Esophagus muscularis mucosa (tissue), 4 donors: ENCODE results near the gene SLC4A5. TPM values are rescaled to one million over a fixed set of nuclear protein-coding genes. Genes with fewer than 3 reads are reported as not detected.

Experiments
- DNase-seq: peaks from one replicate; pipeline ENCODE4 v3.0.0-alpha.2; 2017; ENCODE audit errors: extremely low spot score
- H3K27ac ChIP-seq, 4 donors: fragments of 200-600 bp; sonication (generic); replicated peaks in 1 of 4; 1 replicate in 3 of 4; 2 replicates in 1 of 4; pipeline ENCODE4 v1.5.1; 2016 to 2019; ENCODE audit warnings: mild to moderate bottlenecking in 1 of 4
- H3K27me3 ChIP-seq, 4 donors: fragments of 200-600 bp; sonication (generic); one replicate each; pipeline versions ENCODE4 v1.5.1 to v1.6.0; 2016 to 2019
- H3K36me3 ChIP-seq, 4 donors: fragments of 200-600 bp; sonication (generic); one replicate each; pipeline ENCODE4 v1.5.1; 2016 to 2019
- H3K4me1 ChIP-seq, 4 donors: fragments of 200-600 bp; sonication (generic); one replicate each; pipeline ENCODE4 v1.5.1; 2016 to 2019
- H3K4me3 ChIP-seq, 4 donors: fragments of 200-600 bp; sonication (generic); 1 replicate in 2 of 4; 2 replicates in 2 of 4; pipeline ENCODE4 v1.5.1; 2016 to 2019; ENCODE audit warnings: mild to moderate bottlenecking in 4 of 4, moderate library complexity in 1 of 4
- H3K9me3 ChIP-seq, 4 donors: fragments of 200-600 bp; sonication (generic); 1 replicate in 3 of 4; 2 replicates in 1 of 4; pipeline ENCODE4 v1.5.1; 2016 to 2019
- CTCF ChIP-seq, 3 experiments: fragments of 200-600 bp in 2 of 3; fragments of 450-650 bp in 1 of 3; sonication (generic) in 2 of 3; IDR thresholded peaks; one replicate each; pipeline ENCODE4 v1.5.1; 2017 to 2019; ENCODE audit warnings: antibody characterized with exemption in 3 of 3, mild to moderate bottlenecking in 2 of 3, moderate library complexity in 1 of 3
- EP300 ChIP-seq: sonication (generic); formaldehyde crosslinking; IDR thresholded peaks from one replicate; pipeline ENCODE4 v1.6.1; 2017; ENCODE audit warnings: antibody characterized with exemption
- POLR2A ChIP-seq: fragments of 450-650 bp; IDR thresholded peaks from one replicate; pipeline ENCODE4 v1.6.1; 2017; ENCODE audit warnings: antibody characterized with exemption, moderate library complexity, mild to moderate bottlenecking, low read depth
- POLR2AphosphoS5 ChIP-seq, 2 donors: sonication (generic); formaldehyde crosslinking; IDR thresholded peaks; one replicate each; pipeline ENCODE4 v1.6.1; 2017; ENCODE audit warnings: antibody characterized with exemption in 2 of 2
- WGBS: methylation state at CpG from one replicate; pipeline ENCODE4 v1.1.5; 2018; 5-methylcytosine and 5-hydroxymethylcytosine counted together
- intact Hi-C: fragments of 100-400 bp; cut with DNase I; formaldehyde crosslinking; loops from one replicate; pipeline ENCODE4 v1.15.1; 2023
- total RNA-seq, 4 donors: library from RNA; depleted of rRNA; stranded (reverse); fragments of >200 nt; gene quantifications; one replicate each; pipeline versions ENCODE4 v1.1.0 to v1.2.1, GENCODE V29; 2016

The SLC4A5 gene
- total RNA-seq, 4 donors from 2014 or later = 0.50 to 1.8 (median 1.4) TPM

GRCh38 chr2:74286725-74287124 lies 56.5 kb downstream of the SLC4A5 start:
- intact Hi-C loops = no loop called here
- no peak overlapping the region for H3K4me3 ChIP-seq
- H3K36me3 ChIP-seq = peaks cover 0 to 27% (median 2%) of the 10 kb centered on the region in 4 donors
- no peak for TF ChIP-seq CTCF (IDR thresholded peaks at IDR 0.05)
- TF ChIP-seq POLR2AphosphoS5 (IDR thresholded peaks at IDR 0.05) = no peak
- TF ChIP-seq POLR2A = no peak
- no peak for TF ChIP-seq EP300
- H3K4me1 ChIP-seq = no peaks in the 10 kb centered on the region
- H3K9me3 ChIP-seq = no peaks in the 10 kb centered on the region
- 90% methylated on average over 6 of the region's 6 CpGs for WGBS
- H3K27ac ChIP-seq = no peak overlapping the region
- no peaks in the 10 kb centered on the region for H3K27me3 ChIP-seq
- no peak for DNase-seq

- no peak for TF ChIP-seq CTCF (IDR thresholded peaks at IDR 0.05)
- TF ChIP-seq POLR2A = no peak
- TF ChIP-seq POLR2AphosphoS5 (IDR thresholded peaks at IDR 0.05) = no peak
- TF ChIP-seq EP300 = no peak
- intact Hi-C loops = no loop called here
Observed at GRCh38 chr2:74281141-74281975, 61.9 kb downstream of the SLC4A5 start.

GRCh38 chr2:74278694-74279093 lies 64.5 kb downstream of the SLC4A5 start:
- WGBS = 86% methylated on average over 4 of the region's 4 CpGs
- TF ChIP-seq POLR2AphosphoS5 (IDR thresholded peaks at IDR 0.05) (no peak), EP300 (no peak), POLR2A (no peak), CTCF (IDR thresholded peaks at IDR 0.05) (no peak)
- H3K4me1 ChIP-seq = no peaks in the 10 kb centered on the region
- no peaks in the 10 kb centered on the region for H3K9me3 ChIP-seq
- DNase-seq = no peak
- no peak overlapping the region for H3K4me3 ChIP-seq
- intact Hi-C loops = no loop called here
- no peaks in the 10 kb centered on the region for H3K27me3 ChIP-seq
- no peak overlapping the region for H3K27ac ChIP-seq
- H3K36me3 ChIP-seq = peaks cover 0 to 24% (median 5%) of the 10 kb centered on the region in 4 donors

More at GRCh38 chr2:74281141-74281975, 61.9 kb downstream of the SLC4A5 start:
- peaks cover 0 to 27% (median 5%) of the 10 kb centered on the region in 4 donors for H3K36me3 ChIP-seq
- H3K27me3 ChIP-seq = no peaks in the 10 kb centered on the region
- DNase-seq = no peak
- H3K4me1 ChIP-seq = no peaks in the 10 kb centered on the region
- no peaks in the 10 kb centered on the region for H3K9me3 ChIP-seq
- H3K4me3 ChIP-seq = no peak overlapping the region
- WGBS = 89% methylated on average over 9 of the region's 10 CpGs
- no peak overlapping the region for H3K27ac ChIP-seq

GRCh38 chr2:74278176-74278575 lies 65.0 kb downstream of the SLC4A5 start:
- DNase-seq = no peak
- H3K36me3 ChIP-seq = peaks cover 0 to 21% (median 5%) of the 10 kb centered on the region in 4 donors
- no peak overlapping the region for H3K4me3 ChIP-seq
- WGBS = 50% methylated on average over 2 of the region's 2 CpGs
- no peak overlapping the region for H3K27ac ChIP-seq
- no peaks in the 10 kb centered on the region for H3K9me3 ChIP-seq
- intact Hi-C loops = no loop called here
- TF ChIP-seq POLR2AphosphoS5 (IDR thresholded peaks at IDR 0.05) = no peak
- TF ChIP-seq POLR2A = no peak
- TF ChIP-seq EP300 = no peak
- no peak for TF ChIP-seq CTCF (IDR thresholded peaks at IDR 0.05)
- no peaks in the 10 kb centered on the region for H3K4me1 ChIP-seq
- no peaks in the 10 kb centered on the region for H3K27me3 ChIP-seq
